HG03558 (cell line): Measurements from ENCODE around the gene HSPA12B.

Source experiments
- ATAC-seq: cut with Tn5 transposase; IDR thresholded peaks from one replicate; pipeline ENCODE4 v1.9.1; 2021; ENCODE audit warnings: moderate number of reproducible peaks; ENCODE audit not compliant: unreplicated experiment; ENCODE audit errors: extremely low read depth

Gene HSPA12B

GRCh38 chr20:3760655-3761348 is 28.3 kb downstream of the HSPA12B start:
- no peak for ATAC-seq

GRCh38 chr20:3763671-3764601 is 31.5 kb downstream of the HSPA12B start:
- no peak for ATAC-seq

- no peak for ATAC-seq
These were observed 32.2 kb downstream of the HSPA12B start for GRCh38 chr20:3764659-3765058.

GRCh38 chr20:3765171-3765882 is 32.8 kb downstream of the HSPA12B start:
- ATAC-seq, result no peak

GRCh38 chr20:3766422-3767109 is 34.1 kb downstream of the HSPA12B start:
- ATAC-seq, result no peak

- ATAC-seq, result no peak
These were observed 34.6 kb downstream of the HSPA12B start for GRCh38 chr20:3767110-3767426.

- peak; percentile 81 for ATAC-seq
These were observed 35.2 kb downstream of the HSPA12B start, which contains the start of gene ADISSP for GRCh38 chr20:3767427-3768341. ADISSP (minus strand) TSS chr20:3767753; CDS start chr20:3760100, 7,653 bp downstream.

- ATAC-seq, result no peak
These were observed 36.1 kb downstream of the HSPA12B start for GRCh38 chr20:3768342-3769130.

GRCh38 chr20:3771552-3772058 is 39.1 kb downstream of the HSPA12B start:
- ATAC-seq, result no peak

GRCh38 chr20:3775457-3776108 is 43.1 kb downstream of the HSPA12B start:
- no peak for ATAC-seq

- ATAC-seq, result no peak
These were observed 44.9 kb downstream of the HSPA12B start for GRCh38 chr20:3777381-3777715.

- no peak for ATAC-seq
These were observed 45.5 kb downstream of the HSPA12B start for GRCh38 chr20:3777716-3778629.

GRCh38 chr20:3778976-3779375 is 46.5 kb downstream of the HSPA12B start:
- ATAC-seq, result no peak

- ATAC-seq, result no peak
These were observed 48.8 kb downstream of the HSPA12B start, which contains the start of gene SPEF1 for GRCh38 chr20:3781153-3781910. SPEF1 (minus strand) TSS chr20:3781448; CDS start chr20:3781287, 161 bp downstream.

- ATAC-seq, result no peak
These were observed 50.1 kb downstream of the HSPA12B start for GRCh38 chr20:3782597-3782996.

GRCh38 chr20:3783068-3783489 is 50.6 kb downstream of the HSPA12B start:
- no peak for ATAC-seq
